Colonic mucosa (tissue), 4 donors: ENCODE results near the gene PELI3. TPM values are rescaled to one million over a fixed set of nuclear protein-coding genes. Genes with fewer than 3 reads are reported as not detected.

Source experiments
- DNase-seq: peaks from one replicate; pipeline ENCODE4 v3.0.0-alpha.2; 2020
- H3K27ac ChIP-seq: fragments of 200-600 bp; one replicate; pipeline ENCODE4 v1.8.0; 2021
- H3K27me3 ChIP-seq: fragments of 200-600 bp; one replicate; pipeline ENCODE4 v1.8.0; 2021
- H3K36me3 ChIP-seq: fragments of 200-600 bp; one replicate; pipeline ENCODE4 v1.8.0; 2021
- H3K4me1 ChIP-seq: fragments of 200-600 bp; one replicate; pipeline ENCODE4 v1.8.0; 2021; ENCODE audit warnings: mild to moderate bottlenecking
- H3K4me3 ChIP-seq: fragments of 200-600 bp; one replicate; pipeline ENCODE4 v1.8.0; 2021
- H3K9ac ChIP-seq, 2 donors: one replicate each; pipeline ENCODE4 v1.7.0; 2013; ENCODE audit warnings: control low read depth in 2 of 2, low read depth in 2 of 2, low read length in 2 of 2
- H3K9me3 ChIP-seq: fragments of 200-600 bp; one replicate; pipeline ENCODE4 v1.8.0; 2021
- intact Hi-C: fragments of 100-400 bp; cut with DNase I; formaldehyde crosslinking; loops from one replicate; pipeline ENCODE4 v1.14.1; 2022
- total RNA-seq, 2 donors: library from RNA; stranded (reverse); fragmentation: NEBNext Ultra II Directional in 1 of 2; extraction: Animal tissue kit (Norgen Biotek cat#: 25700) in 1 of 2; gene quantifications; one replicate each; pipeline ENCODE4 v1.2.1, GENCODE V29; 2021
- TF ChIP-seq, protein P1 (sequence below): fragments of 200-600 bp; IDR thresholded peaks from one replicate; pipeline ENCODE4 v1.8.0; 2022; ENCODE audit warnings: antibody characterized with exemption, mild to moderate bottlenecking
- donor health status: healthy.
- donor health status: DM: no; HTN: no; CAD: no.
- donor health status: DM: no; HTN: no; CAD: no.

Gene PELI3
- 1 to 10 TPM; 3.8 to 3.9 TPM for total RNA-seq

- Histone ChIP-seq H3K27me3 (no peaks in the 10 kb centered on the region), H3K9ac (peak within 1 kb of the TSS; percentile 59 to 72), H3K4me3 (peak within 1 kb of the TSS; percentile 56), H3K27ac (peak within 1 kb of the TSS; percentile 34), H3K9me3 (no peaks in the 10 kb centered on the region), H3K36me3 (no peaks in the 10 kb centered on the region), H3K4me1 (peaks cover 12% of the 10 kb centered on the region)
- intact Hi-C loops: no loop called here
- peak; percentile 97 for DNase-seq
- TF ChIP-seq, protein P1, sequence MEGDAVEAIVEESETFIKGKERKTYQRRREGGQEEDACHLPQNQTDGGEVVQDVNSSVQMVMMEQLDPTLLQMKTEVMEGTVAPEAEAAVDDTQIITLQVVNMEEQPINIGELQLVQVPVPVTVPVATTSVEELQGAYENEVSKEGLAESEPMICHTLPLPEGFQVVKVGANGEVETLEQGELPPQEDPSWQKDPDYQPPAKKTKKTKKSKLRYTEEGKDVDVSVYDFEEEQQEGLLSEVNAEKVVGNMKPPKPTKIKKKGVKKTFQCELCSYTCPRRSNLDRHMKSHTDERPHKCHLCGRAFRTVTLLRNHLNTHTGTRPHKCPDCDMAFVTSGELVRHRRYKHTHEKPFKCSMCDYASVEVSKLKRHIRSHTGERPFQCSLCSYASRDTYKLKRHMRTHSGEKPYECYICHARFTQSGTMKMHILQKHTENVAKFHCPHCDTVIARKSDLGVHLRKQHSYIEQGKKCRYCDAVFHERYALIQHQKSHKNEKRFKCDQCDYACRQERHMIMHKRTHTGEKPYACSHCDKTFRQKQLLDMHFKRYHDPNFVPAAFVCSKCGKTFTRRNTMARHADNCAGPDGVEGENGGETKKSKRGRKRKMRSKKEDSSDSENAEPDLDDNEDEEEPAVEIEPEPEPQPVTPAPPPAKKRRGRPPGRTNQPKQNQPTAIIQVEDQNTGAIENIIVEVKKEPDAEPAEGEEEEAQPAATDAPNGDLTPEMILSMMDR: no peak
Measured at GRCh38 chr11:66466225-66467033, at the start of gene PELI3. Gene PELI3 (plus strand): TSS chr11:66466905. CDS start chr11:66468129, 1,224 bp downstream.

GRCh38 chr11:66417000-66417399, 49.7 kb upstream of the PELI3 start:
- no peak overlapping the region for H3K27ac ChIP-seq
- H3K4me3 ChIP-seq: no peak overlapping the region
- H3K27me3 ChIP-seq: peaks cover 7% of the 10 kb centered on the region
- DNase-seq: no peak
- intact Hi-C loops: no loop called here
- H3K4me1 ChIP-seq: no peaks in the 10 kb centered on the region
- TF ChIP-seq, protein P1: no peak
- no peaks in the 10 kb centered on the region for H3K9me3 ChIP-seq
- H3K36me3 ChIP-seq: no peaks in the 10 kb centered on the region
- no peak overlapping the region for H3K9ac ChIP-seq

DNA sequence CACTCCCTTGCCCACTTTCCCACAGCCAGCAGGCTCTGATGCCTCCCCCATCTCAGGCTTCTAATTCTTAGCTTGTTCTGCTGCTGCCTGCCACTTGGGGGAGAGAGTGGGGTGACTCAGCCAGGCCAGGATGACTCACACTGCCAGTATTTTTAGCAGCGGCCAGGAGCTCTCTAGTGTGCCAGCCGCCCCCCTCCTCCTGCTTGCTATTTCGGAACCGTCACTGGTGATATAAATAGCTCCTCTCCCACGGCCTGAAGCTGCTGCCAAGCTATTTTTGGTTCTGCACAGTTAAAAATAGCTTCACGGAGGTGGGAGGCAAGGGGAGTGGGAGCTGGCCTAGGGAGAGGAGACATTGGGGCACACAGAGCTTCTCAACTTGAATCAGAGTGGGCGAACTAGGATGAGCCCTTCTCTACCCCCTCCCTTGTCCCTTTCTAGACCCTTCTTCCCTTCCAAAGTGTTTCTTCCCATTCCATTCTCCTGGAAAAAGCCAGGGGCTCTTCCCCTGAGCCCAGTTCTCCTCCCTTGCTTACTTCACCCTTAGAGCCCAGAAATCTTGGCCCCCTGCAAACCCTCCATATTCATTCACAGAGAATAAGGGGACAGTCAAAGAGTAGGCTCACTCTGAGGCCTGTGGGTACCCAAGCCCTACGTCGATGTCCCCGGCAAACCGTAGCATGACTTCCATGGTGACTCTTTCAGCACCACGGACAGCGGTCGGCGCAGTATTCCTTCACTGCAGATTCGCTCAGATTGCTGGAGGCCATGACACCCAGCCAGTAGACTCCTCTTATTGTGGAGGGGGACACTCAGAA, 48.3 kb upstream of the PELI3 start:
- Histone ChIP-seq H3K36me3 (no peaks in the 10 kb centered on the region), H3K9ac (no peak overlapping the region), H3K4me1 (no peaks in the 10 kb centered on the region), H3K27me3 (peaks cover 7% of the 10 kb centered on the region), H3K4me3 (no peak overlapping the region), H3K9me3 (no peaks in the 10 kb centered on the region), H3K27ac (no peak overlapping the region)
- intact Hi-C loops: no loop called here
- peak; percentile 55 for DNase-seq
- TF ChIP-seq, protein P1: no peak

DNA sequence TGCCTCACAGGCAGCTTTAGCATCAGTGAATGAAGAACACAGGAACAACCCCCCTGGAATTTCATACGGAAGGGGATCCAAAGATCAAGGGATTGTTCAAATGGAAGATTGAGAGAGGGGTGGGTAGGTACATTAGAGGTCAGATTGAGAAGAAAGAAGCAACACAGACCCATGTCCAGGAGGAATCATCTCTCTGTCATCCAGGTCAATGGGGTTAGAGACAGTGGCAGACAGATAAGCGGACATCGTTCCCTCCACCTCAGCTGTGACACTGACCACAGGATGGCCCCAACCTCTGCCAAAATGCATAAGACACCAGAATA, 47.8 kb upstream of the PELI3 start:
- TF ChIP-seq, protein P1: no peak
- no peaks in the 10 kb centered on the region for H3K4me1 ChIP-seq
- peaks cover 7% of the 10 kb centered on the region for H3K27me3 ChIP-seq
- no peak overlapping the region for H3K27ac ChIP-seq
- H3K9me3 ChIP-seq: no peaks in the 10 kb centered on the region
- intact Hi-C loops: no loop called here
- no peak overlapping the region for H3K9ac ChIP-seq
- no peak overlapping the region for H3K4me3 ChIP-seq
- no peak for DNase-seq
- H3K36me3 ChIP-seq: no peaks in the 10 kb centered on the region

DNA sequence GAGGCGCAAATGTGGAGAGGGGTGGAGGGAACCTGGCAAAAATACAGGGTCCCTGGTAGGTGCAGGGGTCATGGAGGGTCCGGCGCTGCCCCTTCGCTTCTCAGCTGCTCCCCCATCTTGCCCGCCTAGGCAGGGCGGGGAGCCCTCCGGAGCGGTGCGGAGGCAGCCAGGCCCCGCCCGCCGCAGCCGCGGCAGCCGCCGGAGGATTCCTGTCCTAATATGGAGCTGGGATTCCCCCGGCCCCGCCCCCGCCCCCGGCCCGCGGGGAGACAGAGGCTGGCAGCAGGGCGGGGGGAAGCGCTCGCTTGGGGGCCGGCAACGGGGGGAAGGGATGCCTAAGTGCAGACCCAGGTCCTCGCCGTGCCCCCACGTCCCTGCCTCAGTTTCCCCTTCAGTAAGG, 46.9 kb upstream of the PELI3 start:
- Histone ChIP-seq H3K9me3 (no peaks in the 10 kb centered on the region), H3K27me3 (peaks cover 7% of the 10 kb centered on the region), H3K36me3 (no peaks in the 10 kb centered on the region), H3K4me3 (no peak overlapping the region), H3K27ac (no peak overlapping the region), H3K4me1 (no peaks in the 10 kb centered on the region), H3K9ac (no peak overlapping the region)
- TF ChIP-seq, protein P1: no peak
- intact Hi-C loops: no loop called here
- DNase-seq: no peak
